ENCODE results near the gene RNF130. TPM values are rescaled to one million over a fixed set of nuclear protein-coding genes. Genes with fewer than 3 reads are reported as not detected.
A peak's percentile ranks its signal among the peaks of the same experiment; 100 is the strongest.

RNF130 gene
- total and polyA plus RNA-seq, 9 of the 15 experiments (the other 6 are each of a cell fraction or from before 2014, with no cell fraction given), result 5.8 to 39.4 (median 27.1) TPM

- TF ChIP-seq ZNF589 (CRISPR knock-in tag; IDR thresholded peaks at IDR 0.05; ENCODE audit: low read depth), result peak; percentile 93
- peak; percentile 96 for TF ChIP-seq MEIS2 (IDR thresholded peaks at IDR 0.05; ENCODE audit: partially characterized antibody)
- TF ChIP-seq ZNF239 (CRISPR knock-in tag; IDR thresholded peaks at IDR 0.05), result peak; percentile 70
- TF ChIP-seq ELF4 (CRISPR knock-in tag; IDR thresholded peaks at IDR 0.05), result peak; percentile 96
- TF ChIP-seq HOXB6 (CRISPR knock-in tag; IDR thresholded peaks at IDR 0.05; ENCODE audit: borderline replicate concordance), result no peak
- no peak for TF ChIP-seq ZBTB40 (IDR thresholded peaks at IDR 0.05)
- TF ChIP-seq ZBTB40 (CRISPR knock-in tag; IDR thresholded peaks at IDR 0.05), result no peak
- peak; percentile 55; the same call in 1 of the 2 replicates for TF ChIP-seq TCF7L2 (IDR thresholded peaks at IDR 0.05; ENCODE audit: low read depth, low read length)
- TF ChIP-seq NR0B1 (IDR thresholded peaks at IDR 0.05; ENCODE audit: partially characterized antibody), result no peak
- TF ChIP-seq CREB3L1 (IDR thresholded peaks at IDR 0.05; ENCODE audit: borderline replicate concordance, low read depth), result no peak; the same call in 1 of the 2 replicates
- TF ChIP-seq HDAC8 (tag; IDR thresholded peaks at IDR 0.05), result peak; percentile 70
- 0 out of 2 replicates have a peak, but pooled peaks have one; percentile 8 for TF ChIP-seq HOMEZ (CRISPR knock-in tag; IDR thresholded peaks at IDR 0.05)
Measured at GRCh38 chr5:180093651-180094382, 22.3 kb upstream of the RNF130 start (continued).
